Liver (tissue), 3 donors: ENCODE measurements around the gene ITIH5.
"Not testable (repeated sequence)": the region's sequence is repeated elsewhere in the genome, so short reads cannot be mapped to it uniquely, and the experiment has no call there.

Experiments
- EGR1 ChIP-seq, 2 donors: IDR thresholded peaks; 2 replicates each; pipeline ENCODE4 v1.6.1; 2016 to 2018; ENCODE audit warnings: antibody characterized with exemption in 2 of 2, low read depth in 2 of 2
- JUND ChIP-seq, 2 donors: IDR thresholded peaks; 2 replicates each; pipeline ENCODE4 v1.6.1; 2016; ENCODE audit warnings: antibody characterized with exemption in 2 of 2
- RAD21 ChIP-seq, 2 donors: IDR thresholded peaks; 2 replicates each; pipeline ENCODE4 v1.6.1; 2016; ENCODE audit warnings: antibody characterized with exemption in 2 of 2, mild to moderate bottlenecking in 2 of 2
- SP1 ChIP-seq: IDR thresholded peaks from 2 replicates; pipeline ENCODE4 v1.6.1; 2018; ENCODE audit warnings: antibody characterized with exemption, mild to moderate bottlenecking
- TAF1 ChIP-seq: conservative IDR thresholded peaks from 2 replicates; pipeline ENCODE4 v1.6.1; 2016; ENCODE audit warnings: antibody characterized with exemption, mild to moderate bottlenecking
- TF ChIP-seq, protein P1 (sequence below): fragments of 150-350 bp; IDR thresholded peaks from 2 replicates; pipeline ENCODE4 v1.5.1; 2017; ENCODE audit warnings: improper control_type of control experiment, low read depth, low read length; ENCODE audit not compliant: missing input control
- TF ChIP-seq, protein P2 (sequence below): IDR thresholded peaks from 2 replicates; pipeline ENCODE4 v1.6.1; 2016; ENCODE audit warnings: antibody characterized with exemption, mild to moderate bottlenecking
- donor health status: healthy.
- donor health status: healthy.

DNA sequence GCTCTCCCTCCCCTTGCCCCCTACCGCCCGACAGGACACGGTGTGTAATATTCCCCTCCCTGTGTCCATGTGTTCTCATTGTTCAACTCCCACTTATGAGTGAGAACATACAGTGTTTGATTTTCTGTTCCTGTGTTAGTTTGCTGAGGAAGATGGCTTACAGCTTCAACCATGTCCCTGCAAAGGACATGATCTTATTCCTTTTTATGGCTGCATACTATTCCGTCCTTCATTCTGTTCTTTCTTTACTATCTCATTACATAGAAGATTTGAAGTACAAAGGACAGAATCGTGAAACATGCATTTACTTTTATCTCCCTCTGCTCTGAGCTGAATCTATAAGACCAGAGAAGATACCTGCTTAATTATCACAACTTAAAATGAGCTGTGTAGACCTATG lies 44.3 kb upstream of the ITIH5 start:
- TF ChIP-seq TAF1; RAD21 (IDR thresholded peaks at IDR 0.05); JUND (IDR thresholded peaks at IDR 0.05); EGR1 (IDR thresholded peaks at IDR 0.05; ENCODE audit: low read depth in 2 of 2); SP1: not testable (repeated sequence)
- TF ChIP-seq, protein P1, sequence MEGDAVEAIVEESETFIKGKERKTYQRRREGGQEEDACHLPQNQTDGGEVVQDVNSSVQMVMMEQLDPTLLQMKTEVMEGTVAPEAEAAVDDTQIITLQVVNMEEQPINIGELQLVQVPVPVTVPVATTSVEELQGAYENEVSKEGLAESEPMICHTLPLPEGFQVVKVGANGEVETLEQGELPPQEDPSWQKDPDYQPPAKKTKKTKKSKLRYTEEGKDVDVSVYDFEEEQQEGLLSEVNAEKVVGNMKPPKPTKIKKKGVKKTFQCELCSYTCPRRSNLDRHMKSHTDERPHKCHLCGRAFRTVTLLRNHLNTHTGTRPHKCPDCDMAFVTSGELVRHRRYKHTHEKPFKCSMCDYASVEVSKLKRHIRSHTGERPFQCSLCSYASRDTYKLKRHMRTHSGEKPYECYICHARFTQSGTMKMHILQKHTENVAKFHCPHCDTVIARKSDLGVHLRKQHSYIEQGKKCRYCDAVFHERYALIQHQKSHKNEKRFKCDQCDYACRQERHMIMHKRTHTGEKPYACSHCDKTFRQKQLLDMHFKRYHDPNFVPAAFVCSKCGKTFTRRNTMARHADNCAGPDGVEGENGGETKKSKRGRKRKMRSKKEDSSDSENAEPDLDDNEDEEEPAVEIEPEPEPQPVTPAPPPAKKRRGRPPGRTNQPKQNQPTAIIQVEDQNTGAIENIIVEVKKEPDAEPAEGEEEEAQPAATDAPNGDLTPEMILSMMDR, result not testable (repeated sequence)
- TF ChIP-seq, protein P2, sequence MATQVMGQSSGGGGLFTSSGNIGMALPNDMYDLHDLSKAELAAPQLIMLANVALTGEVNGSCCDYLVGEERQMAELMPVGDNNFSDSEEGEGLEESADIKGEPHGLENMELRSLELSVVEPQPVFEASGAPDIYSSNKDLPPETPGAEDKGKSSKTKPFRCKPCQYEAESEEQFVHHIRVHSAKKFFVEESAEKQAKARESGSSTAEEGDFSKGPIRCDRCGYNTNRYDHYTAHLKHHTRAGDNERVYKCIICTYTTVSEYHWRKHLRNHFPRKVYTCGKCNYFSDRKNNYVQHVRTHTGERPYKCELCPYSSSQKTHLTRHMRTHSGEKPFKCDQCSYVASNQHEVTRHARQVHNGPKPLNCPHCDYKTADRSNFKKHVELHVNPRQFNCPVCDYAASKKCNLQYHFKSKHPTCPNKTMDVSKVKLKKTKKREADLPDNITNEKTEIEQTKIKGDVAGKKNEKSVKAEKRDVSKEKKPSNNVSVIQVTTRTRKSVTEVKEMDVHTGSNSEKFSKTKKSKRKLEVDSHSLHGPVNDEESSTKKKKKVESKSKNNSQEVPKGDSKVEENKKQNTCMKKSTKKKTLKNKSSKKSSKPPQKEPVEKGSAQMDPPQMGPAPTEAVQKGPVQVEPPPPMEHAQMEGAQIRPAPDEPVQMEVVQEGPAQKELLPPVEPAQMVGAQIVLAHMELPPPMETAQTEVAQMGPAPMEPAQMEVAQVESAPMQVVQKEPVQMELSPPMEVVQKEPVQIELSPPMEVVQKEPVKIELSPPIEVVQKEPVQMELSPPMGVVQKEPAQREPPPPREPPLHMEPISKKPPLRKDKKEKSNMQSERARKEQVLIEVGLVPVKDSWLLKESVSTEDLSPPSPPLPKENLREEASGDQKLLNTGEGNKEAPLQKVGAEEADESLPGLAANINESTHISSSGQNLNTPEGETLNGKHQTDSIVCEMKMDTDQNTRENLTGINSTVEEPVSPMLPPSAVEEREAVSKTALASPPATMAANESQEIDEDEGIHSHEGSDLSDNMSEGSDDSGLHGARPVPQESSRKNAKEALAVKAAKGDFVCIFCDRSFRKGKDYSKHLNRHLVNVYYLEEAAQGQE, result not testable (repeated sequence)
